ENCODE results near the gene DCTN4. TPM values are rescaled to one million over a fixed set of nuclear protein-coding genes. Genes with fewer than 3 reads are reported as not detected.
A peak's percentile ranks its signal among the peaks of the same experiment; 100 is the strongest.

Gene DCTN4
- total RNA-seq, 1 experiment from 2014 or later, result 28.3 TPM

GRCh38 chr5:150734579-150735384 is 24.0 kb downstream of the DCTN4 start:
- no peak for DNase-seq
- Histone ChIP-seq H3K4me3 (ENCODE audit: insufficient read depth, low read depth, low read length) (no peak overlapping the region), H3K36me3 (replicated peaks; ENCODE audit: control insufficient read depth, insufficient read depth, low read length) (peaks cover 2% of the 10 kb centered on the region), H3K27me3 (ENCODE audit: control insufficient read depth, insufficient read depth, low read length) (no peaks in the 10 kb centered on the region)

DNA sequence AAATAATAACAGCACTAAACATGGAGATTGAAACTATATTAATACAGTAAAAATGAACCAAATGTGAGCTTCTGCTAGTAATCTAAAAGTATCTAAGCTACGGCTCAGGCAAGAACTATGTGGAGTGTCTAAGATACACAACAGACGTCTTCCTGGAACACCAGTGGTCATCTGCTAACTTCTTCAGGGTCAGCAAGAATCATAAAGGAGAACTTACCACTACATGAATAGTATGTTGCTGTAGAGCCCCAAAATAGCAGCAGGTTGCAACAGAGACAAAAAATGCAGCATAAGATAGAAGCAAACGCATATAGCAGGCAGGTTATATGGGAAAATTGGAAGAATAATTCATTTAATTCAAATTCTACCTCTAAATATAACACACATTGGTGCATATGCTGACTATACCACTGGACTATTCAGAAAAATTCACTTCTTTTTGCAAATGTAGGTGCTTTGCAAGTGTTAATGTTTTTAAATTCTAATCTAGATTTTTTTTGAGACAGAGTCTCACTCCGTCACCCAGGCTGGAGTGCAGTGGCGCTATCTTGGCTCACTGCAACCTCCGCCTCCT is 27.1 kb downstream of the DCTN4 start:
- Histone ChIP-seq H3K36me3 (replicated peaks; ENCODE audit: control insufficient read depth, insufficient read depth, low read length) (peaks cover 5% of the 10 kb centered on the region), H3K27me3 (ENCODE audit: control insufficient read depth, insufficient read depth, low read length) (no peaks in the 10 kb centered on the region), H3K4me3 (ENCODE audit: insufficient read depth, low read depth, low read length) (no peak overlapping the region)
- DNase-seq, result no peak

DNA sequence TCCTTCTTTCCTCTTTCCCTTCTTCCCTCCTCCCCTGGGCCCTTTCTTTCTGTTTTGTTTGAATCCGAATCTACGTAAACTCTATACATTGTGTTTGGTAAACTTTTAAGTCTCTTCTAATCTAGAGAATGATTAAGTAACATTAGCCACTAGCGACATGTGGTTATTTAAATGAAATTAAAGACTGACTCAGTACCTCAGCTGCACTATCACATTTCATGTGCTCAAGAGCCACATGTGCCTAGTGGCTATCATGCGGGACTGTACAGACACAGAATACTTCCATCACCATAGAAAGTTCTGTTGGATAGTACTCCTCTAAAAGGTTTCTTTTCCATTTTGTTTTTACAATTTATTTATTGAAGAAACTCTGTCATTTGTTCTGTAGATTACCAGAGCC is 29.0 kb downstream of the DCTN4 start:
- H3K4me3 ChIP-seq (ENCODE audit: insufficient read depth, low read depth, low read length), result no peak overlapping the region
- H3K27me3 ChIP-seq (ENCODE audit: control insufficient read depth, insufficient read depth, low read length), result no peaks in the 10 kb centered on the region
- DNase-seq, result no peak
- peaks cover 5% of the 10 kb centered on the region for H3K36me3 ChIP-seq (replicated peaks; ENCODE audit: control insufficient read depth, insufficient read depth, low read length)

- Histone ChIP-seq H3K27me3 (ENCODE audit: control insufficient read depth, insufficient read depth, low read length) (no peaks in the 10 kb centered on the region), H3K4me3 (ENCODE audit: insufficient read depth, low read depth, low read length) (no peak overlapping the region), H3K36me3 (replicated peaks; ENCODE audit: control insufficient read depth, insufficient read depth, low read length) (peaks cover 14% of the 10 kb centered on the region)
- no peak for DNase-seq
Measured at GRCh38 chr5:150723845-150724244, 35.0 kb downstream of the DCTN4 start.

DNA sequence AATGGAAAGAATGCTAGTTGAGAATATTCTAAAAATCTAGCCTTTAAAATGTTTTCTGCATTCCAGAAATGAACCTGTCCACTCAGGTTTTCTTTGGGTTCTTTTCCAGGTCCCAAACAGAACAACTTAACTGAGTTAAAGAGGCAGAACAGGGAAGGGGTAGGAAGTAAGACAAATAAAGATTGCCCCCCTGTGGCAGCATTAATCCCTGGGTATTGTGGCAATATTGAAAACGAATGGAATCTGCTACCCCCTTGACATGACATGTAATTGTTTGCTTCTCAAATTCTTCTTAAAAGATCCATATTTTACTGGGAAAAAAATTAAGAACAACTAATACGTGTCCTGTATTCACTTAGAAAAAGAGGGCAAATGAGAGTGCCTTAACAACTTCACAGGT is 48.7 kb downstream of the DCTN4 start:
- H3K4me3 ChIP-seq (ENCODE audit: insufficient read depth, low read depth, low read length), result no peak overlapping the region
- H3K27me3 ChIP-seq (ENCODE audit: control insufficient read depth, insufficient read depth, low read length), result no peaks in the 10 kb centered on the region
- DNase-seq, result peak; percentile 47
- peaks cover 7% of the 10 kb centered on the region for H3K36me3 ChIP-seq (replicated peaks; ENCODE audit: control insufficient read depth, insufficient read depth, low read length)

DNA sequence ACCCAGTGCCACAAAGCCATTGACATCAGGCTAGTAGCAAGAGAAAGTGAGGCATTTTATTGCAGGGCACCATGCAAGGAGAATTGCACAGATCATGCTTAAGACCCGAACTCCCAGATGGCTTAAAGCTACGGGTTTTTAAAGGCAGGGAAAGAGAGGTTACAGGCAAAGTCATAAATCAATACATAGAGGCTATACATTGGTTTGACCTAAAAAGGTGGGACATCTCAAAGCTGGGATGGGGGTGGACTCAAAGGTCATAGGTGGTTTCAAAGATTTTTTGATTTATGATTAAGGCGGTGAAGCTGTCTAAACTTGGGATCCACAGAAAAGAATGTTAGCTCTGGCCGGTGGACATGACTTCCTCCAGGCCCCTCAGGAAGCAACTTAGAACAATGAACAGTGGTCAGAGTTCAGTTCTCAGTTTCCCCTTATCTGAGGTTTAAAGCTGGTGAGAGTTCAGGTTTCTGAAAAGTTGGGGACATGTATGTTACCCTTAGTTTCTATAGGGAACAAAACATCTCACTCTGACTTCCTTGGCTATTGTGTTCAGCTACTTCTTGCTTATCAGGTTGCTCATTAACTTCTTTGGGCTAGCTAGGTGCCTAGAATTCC is 51.9 kb downstream of the DCTN4 start:
- Histone ChIP-seq H3K36me3 (replicated peaks; ENCODE audit: control insufficient read depth, insufficient read depth, low read length) (peaks cover 5% of the 10 kb centered on the region), H3K27me3 (ENCODE audit: control insufficient read depth, insufficient read depth, low read length) (no peaks in the 10 kb centered on the region), H3K4me3 (ENCODE audit: insufficient read depth, low read depth, low read length) (no peak overlapping the region)
- DNase-seq, result no peak

- DNase-seq, result no peak
- no peaks in the 10 kb centered on the region for H3K27me3 ChIP-seq (ENCODE audit: control insufficient read depth, insufficient read depth, low read length)
- H3K36me3 ChIP-seq (replicated peaks; ENCODE audit: control insufficient read depth, insufficient read depth, low read length), result no peaks in the 10 kb centered on the region
- H3K4me3 ChIP-seq (ENCODE audit: insufficient read depth, low read depth, low read length), result no peak overlapping the region
Measured at GRCh38 chr5:150703762-150704161, 55.1 kb downstream of the DCTN4 start.

DNA sequence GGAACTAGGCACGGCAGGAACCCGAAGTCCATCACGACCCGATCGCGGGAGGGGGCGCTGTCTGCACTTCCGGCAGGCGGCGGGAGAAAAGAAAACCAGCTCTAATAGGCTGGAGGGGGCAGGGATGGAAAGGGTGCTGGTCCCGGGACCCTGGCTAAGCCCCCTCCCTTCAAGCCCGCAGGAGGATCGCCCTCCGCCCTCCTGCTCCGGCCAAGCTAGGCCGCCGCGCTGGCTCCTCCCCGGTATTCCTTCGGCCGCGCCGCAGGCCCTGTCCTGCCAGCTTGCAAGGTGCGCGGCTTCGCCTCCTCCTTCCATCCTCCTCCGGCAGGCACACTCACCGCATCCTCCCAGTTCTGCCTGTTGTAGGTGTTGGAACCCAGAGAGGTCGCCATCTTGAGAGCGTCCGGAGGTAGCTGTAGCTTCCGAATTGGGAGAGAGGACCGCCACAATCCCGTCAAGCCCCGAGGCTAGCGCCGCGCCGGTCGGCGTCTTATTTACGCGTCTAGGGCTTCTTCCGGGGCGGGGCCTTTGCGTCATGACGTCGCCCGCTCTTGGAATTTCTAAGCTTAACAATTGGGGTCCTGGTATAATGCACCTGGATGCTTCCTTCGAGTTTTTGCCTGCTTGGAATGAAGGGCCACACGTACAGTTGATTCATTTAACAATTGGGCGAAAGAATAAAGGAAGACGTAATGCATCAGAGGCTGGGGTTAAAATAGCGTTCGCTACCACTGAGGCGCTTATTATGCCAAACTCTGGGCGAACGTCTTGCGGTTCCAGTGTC is 58.0 kb downstream of the DCTN4 start, which contains the start of gene RBM22:
Gene RBM22, minus strand, starts transcription at position 469 of the 784 bp plus-strand sequence. Its CDS starts 77 bp downstream, at position 392.
- DNase-seq, result peak; percentile 88
- Histone ChIP-seq H3K4me3 (ENCODE audit: insufficient read depth, low read depth, low read length) (peak within 1 kb of the TSS; percentile 99), H3K27me3 (ENCODE audit: control insufficient read depth, insufficient read depth, low read length) (no peaks in the 10 kb centered on the region), H3K36me3 (replicated peaks; ENCODE audit: control insufficient read depth, insufficient read depth, low read length) (peaks cover 16% of the 10 kb centered on the region)

GRCh38 chr5:150700246-150700593 is 58.6 kb downstream of the DCTN4 start:
- peak; percentile 9 for DNase-seq
- peak overlapping the region; percentile 99 for H3K4me3 ChIP-seq (ENCODE audit: insufficient read depth, low read depth, low read length)
- H3K36me3 ChIP-seq (replicated peaks; ENCODE audit: control insufficient read depth, insufficient read depth, low read length), result peaks cover 18% of the 10 kb centered on the region
- no peaks in the 10 kb centered on the region for H3K27me3 ChIP-seq (ENCODE audit: control insufficient read depth, insufficient read depth, low read length)

- DNase-seq, result no peak
- Histone ChIP-seq H3K27me3 (ENCODE audit: control insufficient read depth, insufficient read depth, low read length) (no peaks in the 10 kb centered on the region), H3K36me3 (replicated peaks; ENCODE audit: control insufficient read depth, insufficient read depth, low read length) (peaks cover 43% of the 10 kb centered on the region), H3K4me3 (ENCODE audit: insufficient read depth, low read depth, low read length) (no peak overlapping the region)
Measured at GRCh38 chr5:150694612-150695011, 64.2 kb downstream of the DCTN4 start.

GRCh38 chr5:150692276-150692675 is 66.5 kb downstream of the DCTN4 start:
- DNase-seq, result no peak

GRCh38 chr5:150690760-150691159 is 68.1 kb downstream of the DCTN4 start:
- no peak for DNase-seq

More at GRCh38 chr5:150692276-150692675, 66.5 kb downstream of the DCTN4 start:
- Histone ChIP-seq H3K4me3 (ENCODE audit: insufficient read depth, low read depth, low read length) (no peak overlapping the region), H3K36me3 (replicated peaks; ENCODE audit: control insufficient read depth, insufficient read depth, low read length) (peaks cover 35% of the 10 kb centered on the region), H3K27me3 (ENCODE audit: control insufficient read depth, insufficient read depth, low read length) (no peaks in the 10 kb centered on the region)

GRCh38 chr5:150689120-150689519 is 69.7 kb downstream of the DCTN4 start:
- no peak overlapping the region for H3K4me3 ChIP-seq (ENCODE audit: insufficient read depth, low read depth, low read length)
- no peak for DNase-seq
- H3K36me3 ChIP-seq (replicated peaks; ENCODE audit: control insufficient read depth, insufficient read depth, low read length), result peaks cover 22% of the 10 kb centered on the region
- H3K27me3 ChIP-seq (ENCODE audit: control insufficient read depth, insufficient read depth, low read length), result no peaks in the 10 kb centered on the region

More at GRCh38 chr5:150690760-150691159, 68.1 kb downstream of the DCTN4 start:
- Histone ChIP-seq H3K4me3 (ENCODE audit: insufficient read depth, low read depth, low read length) (no peak overlapping the region), H3K27me3 (ENCODE audit: control insufficient read depth, insufficient read depth, low read length) (no peaks in the 10 kb centered on the region), H3K36me3 (replicated peaks; ENCODE audit: control insufficient read depth, insufficient read depth, low read length) (peaks cover 27% of the 10 kb centered on the region)

DNA sequence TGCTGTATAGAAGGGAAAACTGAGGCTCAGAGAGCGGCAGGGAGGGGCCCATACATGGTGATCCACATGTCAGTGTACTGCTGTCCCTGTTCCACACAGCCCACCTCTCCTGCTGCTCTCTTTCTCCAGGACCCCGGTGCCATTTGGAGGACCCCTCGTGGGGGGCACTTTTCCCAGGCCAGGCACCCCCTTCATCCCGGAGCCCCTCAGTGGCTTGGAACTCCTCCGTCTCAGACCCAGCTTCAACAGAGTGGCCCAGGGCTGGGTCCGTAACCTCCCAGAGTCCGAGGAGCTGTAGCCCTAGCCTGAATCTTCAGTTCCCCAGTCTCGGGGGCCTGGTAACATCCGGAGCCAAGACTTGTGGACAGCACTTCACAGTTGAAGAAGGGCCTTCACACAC is 82.2 kb downstream of the DCTN4 start:
- no peak for DNase-seq
- no peak overlapping the region for H3K4me3 ChIP-seq (ENCODE audit: insufficient read depth, low read depth, low read length)
- no peaks in the 10 kb centered on the region for H3K27me3 ChIP-seq (ENCODE audit: control insufficient read depth, insufficient read depth, low read length)
- H3K36me3 ChIP-seq (replicated peaks; ENCODE audit: control insufficient read depth, insufficient read depth, low read length), result peaks cover 1% of the 10 kb centered on the region; the same call in 1 of the 2 replicates
